Ishikawa (cell line): ENCODE results near the gene VWA7.

Experiments used
- CEBPB ChIP-seq: IDR thresholded peaks from 2 replicates; pipeline ENCODE4 v1.6.1; 2012
- MAX ChIP-seq: IDR thresholded peaks from 2 replicates; pipeline ENCODE4 v1.6.1; 2012
- TEAD4 ChIP-seq: IDR thresholded peaks from 2 replicates; pipeline ENCODE4 v1.6.1; 2012

GRCh38 chr6:31765559-31765909 is 11.6 kb downstream of the VWA7 start:
- TF ChIP-seq CEBPB (no peak), MAX (no peak), TEAD4 (no peak)
